Suppressor macrophage treated with lipopolysaccharide for 1 hour (primary cell): ENCODE measurements around the gene KRTAP5-9.
A peak's percentile ranks its signal among the peaks of the same experiment; 100 is the strongest.
"Not testable (repeated sequence)": the region's sequence is repeated elsewhere in the genome, so short reads cannot be mapped to it uniquely, and the experiment has no call there.

Source experiments
- DNase-seq, 3 donors: peaks; one replicate each; pipeline ENCODE4 v3.0.0-alpha.2; 2020 to 2022

KRTAP5-9 gene

GRCh38 chr11:71588314-71588713 lies 40.1 kb downstream of the KRTAP5-9 start:
- not testable (repeated sequence) for DNase-seq

- peak in 2 of 3 donors; percentile 15 to 36 for DNase-seq
Measured at GRCh38 chr11:71588822-71589545, 40.8 kb downstream of the KRTAP5-9 start.

GRCh38 chr11:71589546-71589920 lies 41.3 kb downstream of the KRTAP5-9 start:
- not testable (repeated sequence) for DNase-seq
